Measurements from ENCODE around the gene SLC16A1.

DNA sequence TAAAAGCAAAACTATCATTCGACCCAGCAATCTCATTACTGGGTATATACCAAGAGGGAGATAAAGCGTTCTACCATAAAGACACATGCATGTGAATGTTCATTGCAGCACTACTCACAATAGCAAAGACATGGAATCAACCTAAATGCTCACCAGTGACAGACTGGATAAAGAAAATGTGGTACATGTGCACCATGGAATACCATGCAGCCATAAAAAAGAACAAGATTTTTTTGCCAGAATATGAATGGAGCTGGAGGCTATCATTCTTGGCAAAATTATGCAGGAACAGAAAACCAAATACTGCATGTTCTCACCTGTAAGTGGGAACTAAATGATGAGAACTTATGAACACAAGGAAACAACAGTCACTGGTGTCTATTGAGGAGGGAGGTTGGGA, 79.7 kb downstream of the SLC16A1 start:
- TF ChIP-seq, protein P1, sequence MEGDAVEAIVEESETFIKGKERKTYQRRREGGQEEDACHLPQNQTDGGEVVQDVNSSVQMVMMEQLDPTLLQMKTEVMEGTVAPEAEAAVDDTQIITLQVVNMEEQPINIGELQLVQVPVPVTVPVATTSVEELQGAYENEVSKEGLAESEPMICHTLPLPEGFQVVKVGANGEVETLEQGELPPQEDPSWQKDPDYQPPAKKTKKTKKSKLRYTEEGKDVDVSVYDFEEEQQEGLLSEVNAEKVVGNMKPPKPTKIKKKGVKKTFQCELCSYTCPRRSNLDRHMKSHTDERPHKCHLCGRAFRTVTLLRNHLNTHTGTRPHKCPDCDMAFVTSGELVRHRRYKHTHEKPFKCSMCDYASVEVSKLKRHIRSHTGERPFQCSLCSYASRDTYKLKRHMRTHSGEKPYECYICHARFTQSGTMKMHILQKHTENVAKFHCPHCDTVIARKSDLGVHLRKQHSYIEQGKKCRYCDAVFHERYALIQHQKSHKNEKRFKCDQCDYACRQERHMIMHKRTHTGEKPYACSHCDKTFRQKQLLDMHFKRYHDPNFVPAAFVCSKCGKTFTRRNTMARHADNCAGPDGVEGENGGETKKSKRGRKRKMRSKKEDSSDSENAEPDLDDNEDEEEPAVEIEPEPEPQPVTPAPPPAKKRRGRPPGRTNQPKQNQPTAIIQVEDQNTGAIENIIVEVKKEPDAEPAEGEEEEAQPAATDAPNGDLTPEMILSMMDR (conservative IDR thresholded peaks at IDR 0.05; ENCODE audit: low read depth, low read length) = no peak
- TF ChIP-seq EZH2phosphoT487 (IDR thresholded peaks at IDR 0.05; ENCODE audit: borderline replicate concordance, low read length) (no peak), EZH2 (IDR thresholded peaks at IDR 0.05; ENCODE audit: low read length, unreplicated experiment) (no peak)
